GM12878 (cell line): ENCODE measurements around the gene SPRYD7.

Source experiments
- CBX5 ChIP-seq: sonication (generic); IDR thresholded peaks from 2 replicates; pipeline ENCODE4 v1.6.1; 2016; ENCODE audit warnings: low read depth, moderate library complexity, mild to moderate bottlenecking, inconsistent platforms
- CREB1 ChIP-seq: IDR thresholded peaks from 2 replicates; pipeline ENCODE4 v1.6.1; 2012; ENCODE audit warnings: low read depth, mild to moderate bottlenecking, inconsistent platforms
- MTA3 ChIP-seq: IDR thresholded peaks from 2 replicates; pipeline ENCODE4 v1.6.1; 2012; ENCODE audit warnings: low read length, inconsistent platforms, borderline replicate concordance
- SIN3A ChIP-seq: IDR thresholded peaks from 2 replicates; pipeline ENCODE4 v1.6.1; 2012; ENCODE audit warnings: low read depth, low read length, improper control_type of control experiment
- TF ChIP-seq, protein P1 (sequence below), 3 experiments: IDR thresholded peaks in 2 of 3; conservative IDR thresholded peaks in 1 of 3; 2 replicates each; pipeline ENCODE4 v1.5.1; 2011; ENCODE audit warnings: low read depth in 3 of 3, low read length in 3 of 3, mild to moderate bottlenecking in 3 of 3, control low read depth in 2 of 3, moderate library complexity in 2 of 3, inconsistent platforms in 1 of 3, mixed read lengths in 1 of 3; ENCODE audit not compliant: control insufficient read depth in 2 of 3, insufficient read depth in 1 of 3; ENCODE audit errors: extremely low read depth in 1 of 3
- TF ChIP-seq, protein P2 (sequence below): IDR thresholded peaks from 2 replicates; pipeline ENCODE4 v1.6.1; 2011; ENCODE audit warnings: low read depth, mild to moderate bottlenecking, low read length, moderate library complexity, borderline replicate concordance; ENCODE audit errors: extremely low read depth

DNA sequence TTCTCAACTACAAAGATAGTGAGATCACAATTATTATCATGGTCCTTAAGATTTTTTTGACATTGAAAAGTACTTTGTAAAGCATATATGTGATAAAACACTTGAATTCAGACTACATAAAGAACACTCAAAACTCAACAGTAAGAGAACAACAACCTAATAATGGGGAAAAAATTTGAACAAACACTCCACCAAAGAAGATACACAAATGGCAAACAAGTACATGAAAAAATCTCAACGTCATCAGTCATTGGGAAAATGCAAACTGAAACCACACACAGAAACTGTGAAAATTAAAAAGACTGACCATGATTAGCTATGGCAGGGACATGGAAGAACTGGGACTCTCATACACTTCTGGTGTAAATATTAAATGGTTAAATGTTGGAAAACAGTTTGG, 70.9 kb downstream of the SPRYD7 start:
- TF ChIP-seq CREB1 (no peak), CBX5 (no peak), MTA3 (no peak), SIN3A (no peak)
- TF ChIP-seq, protein P1, sequence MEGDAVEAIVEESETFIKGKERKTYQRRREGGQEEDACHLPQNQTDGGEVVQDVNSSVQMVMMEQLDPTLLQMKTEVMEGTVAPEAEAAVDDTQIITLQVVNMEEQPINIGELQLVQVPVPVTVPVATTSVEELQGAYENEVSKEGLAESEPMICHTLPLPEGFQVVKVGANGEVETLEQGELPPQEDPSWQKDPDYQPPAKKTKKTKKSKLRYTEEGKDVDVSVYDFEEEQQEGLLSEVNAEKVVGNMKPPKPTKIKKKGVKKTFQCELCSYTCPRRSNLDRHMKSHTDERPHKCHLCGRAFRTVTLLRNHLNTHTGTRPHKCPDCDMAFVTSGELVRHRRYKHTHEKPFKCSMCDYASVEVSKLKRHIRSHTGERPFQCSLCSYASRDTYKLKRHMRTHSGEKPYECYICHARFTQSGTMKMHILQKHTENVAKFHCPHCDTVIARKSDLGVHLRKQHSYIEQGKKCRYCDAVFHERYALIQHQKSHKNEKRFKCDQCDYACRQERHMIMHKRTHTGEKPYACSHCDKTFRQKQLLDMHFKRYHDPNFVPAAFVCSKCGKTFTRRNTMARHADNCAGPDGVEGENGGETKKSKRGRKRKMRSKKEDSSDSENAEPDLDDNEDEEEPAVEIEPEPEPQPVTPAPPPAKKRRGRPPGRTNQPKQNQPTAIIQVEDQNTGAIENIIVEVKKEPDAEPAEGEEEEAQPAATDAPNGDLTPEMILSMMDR (IDR thresholded peaks at IDR 0.05 in 2 of 3, conservative IDR thresholded peaks at IDR 0.05 in 1 of 3; ENCODE audit: control insufficient read depth in 2 of 3, extremely low read depth in 1 of 3, insufficient read depth in 1 of 3, low read depth in 3 of 3, low read length in 3 of 3): no peak
- TF ChIP-seq, protein P2, sequence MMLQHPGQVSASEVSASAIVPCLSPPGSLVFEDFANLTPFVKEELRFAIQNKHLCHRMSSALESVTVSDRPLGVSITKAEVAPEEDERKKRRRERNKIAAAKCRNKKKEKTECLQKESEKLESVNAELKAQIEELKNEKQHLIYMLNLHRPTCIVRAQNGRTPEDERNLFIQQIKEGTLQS: no peak
